Measurements from ENCODE around the gene SORCS1. TPM values are rescaled to one million over a fixed set of nuclear protein-coding genes. Genes with fewer than 3 reads are reported as not detected.

The SORCS1 gene
- total RNA-seq, 1 experiment from 2014 or later = not detected

DNA sequence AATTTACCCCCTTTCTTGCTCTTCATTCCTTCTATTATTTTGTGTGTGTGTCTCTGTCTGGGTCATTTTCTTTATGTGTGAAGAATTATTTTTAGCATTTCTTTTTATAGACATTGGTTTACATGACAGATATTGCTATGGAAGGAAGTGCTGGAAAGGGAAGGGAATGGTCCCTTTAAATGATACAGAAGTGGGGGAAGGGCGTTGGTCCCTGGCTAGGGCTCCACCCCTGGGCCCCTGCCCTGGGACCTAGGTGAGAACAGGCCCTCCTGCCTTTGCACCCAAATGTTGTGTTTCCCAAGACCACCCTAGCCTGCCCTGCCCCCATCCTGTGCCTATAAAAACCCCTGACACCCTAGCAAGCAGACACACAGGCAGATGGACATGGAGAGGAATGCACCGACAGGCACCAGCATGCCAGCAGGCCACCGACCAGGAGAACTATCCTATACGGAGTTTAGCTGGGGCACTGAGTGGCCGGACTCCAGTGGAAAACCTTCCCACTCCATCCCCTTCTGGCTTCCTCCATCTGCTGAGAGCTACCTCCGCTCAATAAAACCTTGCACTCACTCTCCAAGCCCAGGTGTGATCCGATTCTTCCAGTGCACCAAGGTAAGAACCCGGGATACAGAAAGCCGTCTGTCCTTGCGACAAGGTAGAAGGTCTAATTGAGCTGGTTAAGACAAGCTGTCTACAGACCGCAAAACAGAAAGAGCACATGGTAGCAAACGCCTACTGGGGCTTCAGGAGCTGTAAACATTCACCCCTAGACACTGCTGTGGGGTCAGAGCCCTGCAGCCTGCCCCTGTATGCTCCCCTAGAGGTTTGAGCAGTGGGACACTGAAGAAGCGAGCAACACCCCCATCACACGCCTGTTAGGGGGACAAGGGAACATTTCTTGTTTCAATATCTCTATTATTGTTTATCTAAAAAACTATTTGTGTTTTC is 515.7 kb downstream of the SORCS1 start:
- ChIA-PET RAD21 (ENCODE audit: low non-redundant PET in 1 of 2, low total read pairs in 2 of 2, uncharacterized antibody in 2 of 2, unreplicated experiment in 2 of 2) (no interaction called here), CTCF (no interaction called here), POLR2A (no interaction called here)
- H2AFZ ChIP-seq (ENCODE audit: low read depth, low read length, poor library complexity, severe bottlenecking) = no peak overlapping the region
- peaks cover 11 to 20% of the 10 kb centered on the region in 2 experiments; a peak in 2 of 4 replicates for H3K9me3 ChIP-seq (ENCODE audit: control insufficient read depth in 1 of 2, insufficient read depth in 1 of 2, low read depth in 1 of 2, low read length in 2 of 2)
- H3K27ac ChIP-seq (ENCODE audit: low read depth, low read length) = no peak overlapping the region
- intact Hi-C loops (cut with micrococcal nuclease) = no loop called here
- H3K9ac ChIP-seq (ENCODE audit: low read length) = no peak overlapping the region
- H3K4me1 ChIP-seq (ENCODE audit: control insufficient read depth in 1 of 2, insufficient read depth in 2 of 2, low read length in 2 of 2) = no peaks in the 10 kb centered on the region
- H3K36me3 ChIP-seq (ENCODE audit: control insufficient read depth in 1 of 2, insufficient read depth in 2 of 2, low read length in 2 of 2) = no peaks in the 10 kb centered on the region; a peak in 1 of 4 replicates
- H3K9me2 ChIP-seq (ENCODE audit: insufficient read depth) = no peaks in the 10 kb centered on the region
- H4K20me1 ChIP-seq (ENCODE audit: insufficient read depth) = no peaks in the 10 kb centered on the region
- TF ChIP-seq TCF7L2 (IDR thresholded peaks at IDR 0.05; ENCODE audit: borderline replicate concordance, extremely low read depth, insufficient read depth, insufficient read length) (no peak), SIN3A (IDR thresholded peaks at IDR 0.05; ENCODE audit: low read depth) (no peak), ELF1 (IDR thresholded peaks at IDR 0.05; ENCODE audit: borderline replicate concordance, low read depth) (no peak), CEBPB (IDR thresholded peaks at IDR 0.05; ENCODE audit: low read depth) (no peak), SRF (IDR thresholded peaks at IDR 0.05; ENCODE audit: low read depth) (no peak), FOSL1 (IDR thresholded peaks at IDR 0.05; ENCODE audit: low read depth) (no peak), ATF3 (IDR thresholded peaks at IDR 0.05) (no peak), YY1 (IDR thresholded peaks at IDR 0.05; ENCODE audit: extremely low read depth, insufficient replicate concordance, low read depth, low read length) (no peak)
- no peaks in the 10 kb centered on the region for H3K27me3 ChIP-seq (ENCODE audit: insufficient read depth, low read length)
- no peak overlapping the region for H3K4me2 ChIP-seq (ENCODE audit: low read length)
- no peak overlapping the region for H3K4me3 ChIP-seq (replicated peaks in 1 of 2; ENCODE audit: low read depth in 1 of 2, low read length in 2 of 2)
- ATAC-seq (no peak), DNase-seq (ENCODE audit: low read depth, low spot score) (no peak)
- BruUV-seq (replicated peaks) = no TSS peak
- no peaks in the 10 kb centered on the region for H3K79me2 ChIP-seq (ENCODE audit: insufficient read depth, low read length)

- CTCF ChIA-PET = no interaction called here
- Histone ChIP-seq H3K27me3 (ENCODE audit: insufficient read depth, low read length) (no peaks in the 10 kb centered on the region), H3K36me3 (ENCODE audit: control insufficient read depth in 1 of 2, insufficient read depth in 2 of 2, low read length in 2 of 2) (no peaks in the 10 kb centered on the region; a peak in 1 of 4 replicates), H3K27ac (ENCODE audit: low read depth, low read length) (no peak overlapping the region), H4K20me1 (ENCODE audit: insufficient read depth) (no peaks in the 10 kb centered on the region), H3K4me2 (ENCODE audit: low read length) (no peak overlapping the region), H3K4me1 (ENCODE audit: control insufficient read depth in 1 of 2, insufficient read depth in 2 of 2, low read length in 2 of 2) (no peaks in the 10 kb centered on the region), H3K9me3 (ENCODE audit: control insufficient read depth in 1 of 2, insufficient read depth in 1 of 2, low read depth in 1 of 2, low read length in 2 of 2) (peaks cover 6 to 34% of the 10 kb centered on the region in 2 experiments; a peak in 2 of 4 replicates), H3K9me2 (ENCODE audit: insufficient read depth) (no peaks in the 10 kb centered on the region), H3K4me3 (replicated peaks in 1 of 2; ENCODE audit: low read depth in 1 of 2, low read length in 2 of 2) (no peak overlapping the region), H3K9ac (ENCODE audit: low read length) (no peak overlapping the region), H2AFZ (ENCODE audit: low read depth, low read length, poor library complexity, severe bottlenecking) (no peak overlapping the region), H3K79me2 (ENCODE audit: insufficient read depth, low read length) (no peaks in the 10 kb centered on the region)
- intact Hi-C loops (cut with micrococcal nuclease) = no loop called here
- POLR2A ChIA-PET = no interaction called here
- DNase-seq (ENCODE audit: low read depth, low spot score) (no peak), ATAC-seq (no peak)
- RAD21 ChIA-PET (ENCODE audit: low non-redundant PET in 1 of 2, low total read pairs in 2 of 2, uncharacterized antibody in 2 of 2, unreplicated experiment in 2 of 2) = no interaction called here
- BruUV-seq (replicated peaks) = no TSS peak
- no peak for TF ChIP-seq CEBPB (IDR thresholded peaks at IDR 0.05; ENCODE audit: low read depth)
- no peak for TF ChIP-seq ATF3 (IDR thresholded peaks at IDR 0.05)
- TF ChIP-seq CBX3 (IDR thresholded peaks at IDR 0.05; ENCODE audit: low read depth) = no peak
- no peak for TF ChIP-seq SIN3A (IDR thresholded peaks at IDR 0.05; ENCODE audit: low read depth)
- TF ChIP-seq EZH2phosphoT487 (IDR thresholded peaks at IDR 0.05; ENCODE audit: borderline replicate concordance) = no peak
- no peak for TF ChIP-seq EGR1 (IDR thresholded peaks at IDR 0.05; ENCODE audit: low read depth)
- TF ChIP-seq ZNF274 (IDR thresholded peaks at IDR 0.05; ENCODE audit: low read depth, low read length) = no peak
- no peak for TF ChIP-seq ELF1 (IDR thresholded peaks at IDR 0.05; ENCODE audit: borderline replicate concordance, low read depth)
- TF ChIP-seq EZH2 (IDR thresholded peaks at IDR 0.05) = no peak
- TF ChIP-seq, protein P1, sequence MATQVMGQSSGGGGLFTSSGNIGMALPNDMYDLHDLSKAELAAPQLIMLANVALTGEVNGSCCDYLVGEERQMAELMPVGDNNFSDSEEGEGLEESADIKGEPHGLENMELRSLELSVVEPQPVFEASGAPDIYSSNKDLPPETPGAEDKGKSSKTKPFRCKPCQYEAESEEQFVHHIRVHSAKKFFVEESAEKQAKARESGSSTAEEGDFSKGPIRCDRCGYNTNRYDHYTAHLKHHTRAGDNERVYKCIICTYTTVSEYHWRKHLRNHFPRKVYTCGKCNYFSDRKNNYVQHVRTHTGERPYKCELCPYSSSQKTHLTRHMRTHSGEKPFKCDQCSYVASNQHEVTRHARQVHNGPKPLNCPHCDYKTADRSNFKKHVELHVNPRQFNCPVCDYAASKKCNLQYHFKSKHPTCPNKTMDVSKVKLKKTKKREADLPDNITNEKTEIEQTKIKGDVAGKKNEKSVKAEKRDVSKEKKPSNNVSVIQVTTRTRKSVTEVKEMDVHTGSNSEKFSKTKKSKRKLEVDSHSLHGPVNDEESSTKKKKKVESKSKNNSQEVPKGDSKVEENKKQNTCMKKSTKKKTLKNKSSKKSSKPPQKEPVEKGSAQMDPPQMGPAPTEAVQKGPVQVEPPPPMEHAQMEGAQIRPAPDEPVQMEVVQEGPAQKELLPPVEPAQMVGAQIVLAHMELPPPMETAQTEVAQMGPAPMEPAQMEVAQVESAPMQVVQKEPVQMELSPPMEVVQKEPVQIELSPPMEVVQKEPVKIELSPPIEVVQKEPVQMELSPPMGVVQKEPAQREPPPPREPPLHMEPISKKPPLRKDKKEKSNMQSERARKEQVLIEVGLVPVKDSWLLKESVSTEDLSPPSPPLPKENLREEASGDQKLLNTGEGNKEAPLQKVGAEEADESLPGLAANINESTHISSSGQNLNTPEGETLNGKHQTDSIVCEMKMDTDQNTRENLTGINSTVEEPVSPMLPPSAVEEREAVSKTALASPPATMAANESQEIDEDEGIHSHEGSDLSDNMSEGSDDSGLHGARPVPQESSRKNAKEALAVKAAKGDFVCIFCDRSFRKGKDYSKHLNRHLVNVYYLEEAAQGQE (IDR thresholded peaks at IDR 0.05; ENCODE audit: low read depth) = no peak
Measured at GRCh38 chr10:106643473-106643872, 521.0 kb downstream of the SORCS1 start.

Data from HCT116 (cell line).